WTC11 (cell line): ENCODE results near the gene CD46. TPM values are rescaled to one million over a fixed set of nuclear protein-coding genes. Genes with fewer than 3 reads are reported as not detected.

ENCODE experiments used
- ATAC-seq: fragments of 200-7000 bp; cut with Tn5 transposase; 2 replicates; pipeline ENCODE4 v1.10.0; 2021; ENCODE audit warnings: mild to moderate bottlenecking, moderate library complexity
- CTCF ChIA-PET: fragments of 300-600 bp; sonication (Branson Sonifier 250); formaldehyde crosslinking; loops from one replicate; lab custom pipeline; 2021; ENCODE audit warnings: antibody characterized with exemption; lab: Charles Lee
- POLR2A ChIA-PET: fragments of 350-600 bp; sonication (Branson Sonifier 250); formaldehyde crosslinking; loops from one replicate; lab custom pipeline; 2021; ENCODE audit warnings: antibody characterized with exemption; lab: Charles Lee
- DNase-seq: peaks from one replicate; pipeline ENCODE4 v3.0.0; 2021; ENCODE audit warnings: low spot score
- H3K27ac Mint-ChIP-seq: 2 replicates; pipeline ENCODE4 v1.8.0; 2021; ENCODE audit warnings: mixed read lengths
- H3K27me3 Mint-ChIP-seq: 2 replicates; pipeline ENCODE4 v1.8.0; 2021; ENCODE audit warnings: low read depth, mild to moderate bottlenecking, moderate library complexity, mixed read lengths
- H3K36me3 Mint-ChIP-seq: 2 replicates; pipeline ENCODE4 v1.8.0; 2021; ENCODE audit warnings: mixed read lengths
- H3K4me1 Mint-ChIP-seq: 2 replicates; pipeline ENCODE4 v1.8.0; 2022; ENCODE audit warnings: mixed read lengths
- H3K4me3 Mint-ChIP-seq: 2 replicates; pipeline ENCODE4 v1.8.0; 2021; ENCODE audit warnings: mild to moderate bottlenecking, moderate library complexity, mixed read lengths
- H3K9me3 Mint-ChIP-seq: 2 replicates; pipeline ENCODE4 v1.8.0; 2021; ENCODE audit warnings: mixed read lengths
- ATF1 ChIP-seq: sonication (generic); formaldehyde crosslinking; IDR thresholded peaks from 2 replicates; pipeline ENCODE4 v1.8.1; 2023; ENCODE audit warnings: mild to moderate bottlenecking, moderate library complexity, missing genetic modification reagents
- CREB1 ChIP-seq: sonication (generic); formaldehyde crosslinking; IDR thresholded peaks from 2 replicates; pipeline ENCODE4 v1.8.0; 2023; ENCODE audit warnings: mild to moderate bottlenecking, missing genetic modification reagents
- EMX1 ChIP-seq: fragments of 250-450 bp; sonication (Bioruptor Pico); IDR thresholded peaks from 2 replicates; pipeline ENCODE4 v1.8.0; 2021; ENCODE audit warnings: mild to moderate bottlenecking
- JUN ChIP-seq: sonication (generic); formaldehyde crosslinking; IDR thresholded peaks from 2 replicates; pipeline ENCODE4 v1.8.0; 2023; ENCODE audit warnings: mild to moderate bottlenecking, missing genetic modification reagents
- SMAD3 ChIP-seq: sonication (generic); formaldehyde crosslinking; IDR thresholded peaks from 2 replicates; pipeline ENCODE4 v1.8.0; 2022; ENCODE audit warnings: missing genetic modification reagents, mild to moderate bottlenecking, borderline replicate concordance
- SP1 ChIP-seq: sonication (generic); formaldehyde crosslinking; conservative IDR thresholded peaks from 2 replicates; pipeline ENCODE4 v1.8.1; 2022; ENCODE audit warnings: missing genetic modification reagents
- TP53 ChIP-seq: sonication (generic); formaldehyde crosslinking; IDR thresholded peaks from 2 replicates; pipeline ENCODE4 v1.8.1; 2023; ENCODE audit warnings: mild to moderate bottlenecking, missing genetic modification reagents
- ZNF232 ChIP-seq: sonication (generic); formaldehyde crosslinking; IDR thresholded peaks from 2 replicates; pipeline ENCODE4 v1.8.0; 2022; ENCODE audit warnings: mild to moderate bottlenecking, missing genetic modification reagents
- ZNF263 ChIP-seq: sonication (generic); formaldehyde crosslinking; IDR thresholded peaks from 2 replicates; pipeline ENCODE4 v1.8.1; 2022; ENCODE audit warnings: low read depth, mild to moderate bottlenecking, moderate library complexity, missing genetic modification reagents
- ZNF396 ChIP-seq: fragments of 250-450 bp; sonication (Bioruptor Pico); IDR thresholded peaks from 2 replicates; pipeline ENCODE4 v1.8.0; 2021; ENCODE audit warnings: mild to moderate bottlenecking, moderate library complexity, borderline replicate concordance
- total RNA-seq: library from RNA; stranded (reverse); gene quantifications from 3 replicates; pipeline ENCODE4 v1.2.3, GENCODE V29; 2021
- TF ChIP-seq, protein P1 (sequence below): sonication (generic); formaldehyde crosslinking; IDR thresholded peaks from 2 replicates; pipeline ENCODE4 v1.8.1; 2022; ENCODE audit warnings: missing genetic modification reagents, borderline replicate concordance
- TF ChIP-seq, protein P2 (sequence below): sonication (generic); formaldehyde crosslinking; IDR thresholded peaks from 2 replicates; pipeline ENCODE4 v1.8.0; 2022; ENCODE audit warnings: mild to moderate bottlenecking, missing genetic modification reagents
- TF ChIP-seq, protein P3 (sequence below): fragments of 250-450 bp; sonication (Bioruptor Pico); IDR thresholded peaks from 2 replicates; pipeline ENCODE4 v1.9.0; 2021; ENCODE audit warnings: mild to moderate bottlenecking
- TF ChIP-seq, protein P4 (sequence below): sonication (generic); formaldehyde crosslinking; IDR thresholded peaks from 2 replicates; pipeline ENCODE4 v1.8.1; 2023; ENCODE audit warnings: mild to moderate bottlenecking, missing genetic modification reagents, moderate library complexity
- TF ChIP-seq, protein P5 (sequence below): sonication (generic); formaldehyde crosslinking; IDR thresholded peaks from 2 replicates; pipeline ENCODE4 v1.8.1; 2022; ENCODE audit warnings: mild to moderate bottlenecking, missing genetic modification reagents, moderate library complexity, borderline replicate concordance

CD46 gene
- total RNA-seq, 1 experiment from 2014 or later: 150 TPM

DNA sequence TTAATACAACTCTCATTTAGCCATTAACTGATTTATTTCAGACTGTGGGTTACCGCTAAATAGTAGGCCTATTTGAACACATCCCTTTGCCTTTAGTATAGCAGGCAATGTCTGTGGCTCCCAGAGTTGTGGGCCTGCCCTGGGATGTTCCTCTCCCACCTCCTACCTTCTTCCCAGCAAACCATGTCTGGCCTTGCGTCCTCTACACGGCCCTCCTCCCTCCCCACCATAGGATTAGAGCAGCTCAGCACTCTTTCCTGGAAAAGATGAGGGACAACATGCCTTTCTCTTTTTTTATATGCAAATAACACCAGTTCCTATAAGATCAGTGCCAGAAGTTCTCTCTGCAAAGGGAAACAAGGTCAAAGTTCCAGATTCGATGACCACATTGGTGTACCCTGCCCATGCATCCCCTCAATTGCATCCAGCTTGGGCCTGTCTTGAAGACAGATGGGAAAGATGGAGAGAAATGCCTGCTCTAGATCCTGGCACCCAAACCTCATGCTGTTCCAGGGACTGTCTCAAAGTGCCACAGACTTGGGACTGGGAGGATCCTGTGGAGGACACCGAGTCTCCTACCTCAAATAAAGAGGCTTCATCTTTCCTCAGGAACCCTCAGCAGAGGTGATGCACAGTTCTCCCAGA, 57.2 kb downstream of the CD46 start:
- DNase-seq (no peak), ATAC-seq (no peak)
- no peaks in the 10 kb centered on the region for H3K9me3 Mint-ChIP-seq
- peaks cover 10% of the 10 kb centered on the region for H3K4me1 Mint-ChIP-seq
- H3K36me3 Mint-ChIP-seq: no peaks in the 10 kb centered on the region
- no peak overlapping the region for H3K27ac Mint-ChIP-seq
- H3K27me3 Mint-ChIP-seq: no peaks in the 10 kb centered on the region
- no peak overlapping the region for H3K4me3 Mint-ChIP-seq
- ChIA-PET CTCF (interaction anchor here (1.3 to 1.7 kb wide), 2 partner anchors 18 to 154 kb away, joined by 4 read pairs; no protein-coding TSS in a partner anchor), POLR2A (no interaction called here)
- TF ChIP-seq CREB1 (CRISPR knock-in tag): no peak

DNA sequence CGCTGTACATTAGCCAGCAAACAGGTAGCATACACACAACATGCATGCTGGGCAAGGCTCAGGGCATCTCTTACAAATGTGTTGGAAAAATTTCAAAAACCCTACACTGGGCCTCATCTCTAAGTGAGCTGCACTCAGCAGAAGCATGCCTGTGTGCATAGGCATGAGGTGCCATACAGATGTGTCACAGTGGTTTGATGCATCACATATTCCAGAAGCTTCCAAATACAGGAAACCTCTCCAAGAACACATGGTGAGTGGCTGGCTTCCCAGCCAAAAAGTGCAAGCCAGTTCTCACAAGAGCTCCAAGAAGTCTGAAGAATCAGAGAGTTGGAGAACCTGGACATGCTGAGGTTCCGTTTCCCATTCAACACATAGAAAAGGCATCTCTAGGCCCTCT, 58.3 kb downstream of the CD46 start:
- Mint-ChIP-seq H3K9me3 (no peaks in the 10 kb centered on the region), H3K27ac (no peak overlapping the region), H3K27me3 (no peaks in the 10 kb centered on the region), H3K4me1 (peaks cover 8% of the 10 kb centered on the region), H3K4me3 (no peak overlapping the region), H3K36me3 (no peaks in the 10 kb centered on the region)
- CTCF ChIA-PET: interaction anchor here (1.1 to 2.8 kb wide), 3 partner anchors 12 to 153 kb away, joined by 3 to 23 read pairs (median 10); no protein-coding TSS in a partner anchor
- no peak for DNase-seq
- POLR2A ChIA-PET: no interaction called here
- no peak for TF ChIP-seq JUN (CRISPR knock-in tag)
- TF ChIP-seq EMX1 (CRISPR knock-in tag): no peak
- ATAC-seq: no peak

DNA sequence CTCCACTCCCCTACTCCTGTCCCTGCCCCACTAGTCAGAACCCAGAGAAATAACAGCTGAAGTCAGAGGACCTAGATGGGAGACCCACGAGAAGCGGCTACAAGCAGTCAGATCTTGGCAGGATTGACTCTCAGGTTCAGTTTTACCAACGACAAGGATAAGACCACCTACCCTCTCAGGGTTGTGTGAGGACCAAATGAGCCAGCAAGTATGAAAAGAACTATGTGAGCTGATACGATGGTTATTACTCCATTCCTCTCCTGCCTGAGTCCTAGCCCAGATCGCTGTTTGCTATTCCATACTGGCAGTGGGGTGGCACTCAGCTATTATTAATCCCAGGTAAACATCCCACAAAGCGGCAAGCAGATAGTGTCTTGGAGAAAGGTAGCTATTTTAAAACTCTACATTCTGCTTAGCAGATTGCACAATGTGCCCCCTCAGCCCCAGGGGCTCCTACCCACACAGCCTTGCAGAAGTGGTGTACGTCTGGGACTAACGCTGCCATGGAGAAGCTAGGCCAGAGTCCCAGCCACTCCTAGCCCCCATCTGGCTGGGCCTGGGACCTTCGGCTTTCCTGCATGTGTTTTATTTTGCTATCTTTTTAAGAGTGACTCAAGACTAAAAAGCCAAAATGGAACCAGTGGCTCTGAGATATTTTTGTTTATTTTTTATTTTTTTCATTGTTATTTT, 58.9 kb downstream of the CD46 start:
- Mint-ChIP-seq H3K4me3 (no peak overlapping the region), H3K27me3 (no peaks in the 10 kb centered on the region), H3K4me1 (peaks cover 8% of the 10 kb centered on the region)
- DNase-seq (no peak), ATAC-seq (no peak)
- POLR2A ChIA-PET: no interaction called here
- TF ChIP-seq, protein P1, sequence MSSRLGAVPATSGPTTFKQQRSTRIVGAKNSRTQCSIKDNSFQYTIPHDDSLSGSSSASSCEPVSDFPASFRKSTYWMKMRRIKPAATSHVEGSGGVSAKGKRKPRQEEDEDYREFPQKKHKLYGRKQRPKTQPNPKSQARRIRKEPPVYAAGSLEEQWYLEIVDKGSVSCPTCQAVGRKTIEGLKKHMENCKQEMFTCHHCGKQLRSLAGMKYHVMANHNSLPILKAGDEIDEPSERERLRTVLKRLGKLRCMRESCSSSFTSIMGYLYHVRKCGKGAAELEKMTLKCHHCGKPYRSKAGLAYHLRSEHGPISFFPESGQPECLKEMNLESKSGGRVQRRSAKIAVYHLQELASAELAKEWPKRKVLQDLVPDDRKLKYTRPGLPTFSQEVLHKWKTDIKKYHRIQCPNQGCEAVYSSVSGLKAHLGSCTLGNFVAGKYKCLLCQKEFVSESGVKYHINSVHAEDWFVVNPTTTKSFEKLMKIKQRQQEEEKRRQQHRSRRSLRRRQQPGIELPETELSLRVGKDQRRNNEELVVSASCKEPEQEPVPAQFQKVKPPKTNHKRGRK (CRISPR knock-in tag): no peak
- no peak for TF ChIP-seq SMAD3 (CRISPR knock-in tag)
- no peak for TF ChIP-seq SP1 (CRISPR knock-in tag)
- no peak for TF ChIP-seq TP53 (CRISPR knock-in tag)
- TF ChIP-seq, protein P2, sequence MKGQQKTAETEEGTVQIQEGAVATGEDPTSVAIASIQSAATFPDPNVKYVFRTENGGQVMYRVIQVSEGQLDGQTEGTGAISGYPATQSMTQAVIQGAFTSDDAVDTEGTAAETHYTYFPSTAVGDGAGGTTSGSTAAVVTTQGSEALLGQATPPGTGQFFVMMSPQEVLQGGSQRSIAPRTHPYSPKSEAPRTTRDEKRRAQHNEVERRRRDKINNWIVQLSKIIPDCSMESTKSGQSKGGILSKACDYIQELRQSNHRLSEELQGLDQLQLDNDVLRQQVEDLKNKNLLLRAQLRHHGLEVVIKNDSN (CRISPR knock-in tag): no peak
- TF ChIP-seq, protein P3, sequence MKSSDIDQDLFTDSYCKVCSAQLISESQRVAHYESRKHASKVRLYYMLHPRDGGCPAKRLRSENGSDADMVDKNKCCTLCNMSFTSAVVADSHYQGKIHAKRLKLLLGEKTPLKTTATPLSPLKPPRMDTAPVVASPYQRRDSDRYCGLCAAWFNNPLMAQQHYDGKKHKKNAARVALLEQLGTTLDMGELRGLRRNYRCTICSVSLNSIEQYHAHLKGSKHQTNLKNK (CRISPR knock-in tag): no peak
- TF ChIP-seq, protein P4, sequence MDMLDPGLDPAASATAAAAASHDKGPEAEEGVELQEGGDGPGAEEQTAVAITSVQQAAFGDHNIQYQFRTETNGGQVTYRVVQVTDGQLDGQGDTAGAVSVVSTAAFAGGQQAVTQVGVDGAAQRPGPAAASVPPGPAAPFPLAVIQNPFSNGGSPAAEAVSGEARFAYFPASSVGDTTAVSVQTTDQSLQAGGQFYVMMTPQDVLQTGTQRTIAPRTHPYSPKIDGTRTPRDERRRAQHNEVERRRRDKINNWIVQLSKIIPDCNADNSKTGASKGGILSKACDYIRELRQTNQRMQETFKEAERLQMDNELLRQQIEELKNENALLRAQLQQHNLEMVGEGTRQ: no peak
- TF ChIP-seq, protein P5, sequence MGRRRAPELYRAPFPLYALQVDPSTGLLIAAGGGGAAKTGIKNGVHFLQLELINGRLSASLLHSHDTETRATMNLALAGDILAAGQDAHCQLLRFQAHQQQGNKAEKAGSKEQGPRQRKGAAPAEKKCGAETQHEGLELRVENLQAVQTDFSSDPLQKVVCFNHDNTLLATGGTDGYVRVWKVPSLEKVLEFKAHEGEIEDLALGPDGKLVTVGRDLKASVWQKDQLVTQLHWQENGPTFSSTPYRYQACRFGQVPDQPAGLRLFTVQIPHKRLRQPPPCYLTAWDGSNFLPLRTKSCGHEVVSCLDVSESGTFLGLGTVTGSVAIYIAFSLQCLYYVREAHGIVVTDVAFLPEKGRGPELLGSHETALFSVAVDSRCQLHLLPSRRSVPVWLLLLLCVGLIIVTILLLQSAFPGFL: no peak
- TF ChIP-seq ATF1 (CRISPR knock-in tag): no peak
- no peak for TF ChIP-seq ZNF396 (CRISPR knock-in tag)
- no peak for TF ChIP-seq ZNF263 (CRISPR knock-in tag)
- no peak for TF ChIP-seq ZNF232 (CRISPR knock-in tag)
- TF ChIP-seq, all 79 proteins: peak for 0
- CTCF ChIA-PET: interaction anchor here (1.1 to 2.8 kb wide), 6 partner anchors 12 to 171 kb away, joined by 3 to 26 read pairs (median 8); no protein-coding TSS in a partner anchor
- Mint-ChIP-seq H3K9me3 (no peaks in the 10 kb centered on the region), H3K36me3 (no peaks in the 10 kb centered on the region), H3K27ac (no peak overlapping the region)
